Activated CD4-positive, alpha-beta T cell treated with anti-CD3 and anti-CD28 coated beads for 1 hour (primary cell): ENCODE results near the gene EOLA1.
"Not testable (repeated sequence)": the region's sequence is repeated elsewhere in the genome, so short reads cannot be mapped to it uniquely, and the experiment has no call there.

Experiments used
- DNase-seq: peaks from one replicate; pipeline ENCODE4 v3.0.0-alpha.2; 2020

EOLA1 gene

GRCh38 chrX:149540621-149541520 lies at the start of gene EOLA1:
TSS of gene EOLA1 (plus strand) at chrX:149541012. CDS start at chrX:149545631, 4,619 bp downstream.
- DNase-seq: peak; percentile 81

DNA sequence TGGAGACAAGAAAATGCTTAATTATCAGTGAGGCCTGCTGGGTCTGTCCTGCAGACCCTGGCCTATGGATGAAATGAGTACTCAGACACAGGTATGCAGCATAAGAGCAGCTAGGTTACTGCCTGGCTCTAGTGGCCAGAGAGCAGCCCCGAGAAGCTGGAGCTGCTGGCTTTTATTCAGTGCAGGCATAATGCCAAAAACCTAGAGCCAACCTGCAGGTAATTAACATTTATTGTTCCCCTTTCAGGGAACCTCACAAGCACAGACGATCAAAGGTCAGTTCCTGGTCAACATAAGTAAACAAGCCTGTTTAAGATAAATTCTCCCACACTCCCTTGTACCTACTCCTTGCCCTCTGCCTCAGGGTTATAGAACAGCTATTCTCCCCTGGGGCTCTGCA lies 49.0 kb upstream of the EOLA1 start:
- DNase-seq: no peak

GRCh38 chrX:149493567-149494562 lies 46.9 kb upstream of the EOLA1 start:
- no peak for DNase-seq

DNA sequence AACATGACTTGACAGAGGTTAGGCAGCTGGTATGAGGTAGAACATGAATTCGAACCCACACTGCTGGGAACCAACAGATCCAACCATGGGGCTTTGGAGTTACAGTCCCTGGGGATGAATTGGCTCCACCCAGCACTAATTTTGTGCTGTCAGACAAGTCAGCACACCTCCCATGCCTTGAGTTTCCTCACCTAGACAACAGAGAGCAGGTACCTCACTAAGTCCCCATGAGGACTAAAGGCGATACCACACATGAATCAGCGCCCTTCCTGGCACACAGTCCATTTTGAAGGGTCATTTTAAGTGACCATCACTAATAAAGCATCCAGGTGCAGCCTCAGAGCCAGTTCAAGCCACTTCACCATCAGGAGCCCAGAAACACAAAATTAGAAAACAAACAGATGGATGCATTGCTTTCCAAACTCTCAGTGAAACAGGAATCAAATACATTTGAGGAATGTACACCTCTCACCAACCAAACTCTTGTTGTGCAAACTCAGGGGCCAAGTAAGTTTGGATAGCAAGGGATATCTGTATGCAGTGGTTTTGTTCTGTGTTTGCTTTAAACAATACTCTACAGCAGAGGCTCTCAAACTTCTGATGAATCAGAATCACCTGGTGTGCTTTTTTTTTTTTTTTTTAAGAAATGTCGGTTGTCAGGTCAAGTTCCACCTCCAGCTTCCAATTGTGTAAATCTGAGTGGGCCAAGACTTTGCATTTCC lies 45.8 kb upstream of the EOLA1 start:
- no peak for DNase-seq

- no peak for DNase-seq
Observed at GRCh38 chrX:149495573-149496071, 45.2 kb upstream of the EOLA1 start.

- DNase-seq: no peak
Observed at GRCh38 chrX:149497054-149497453, 43.8 kb upstream of the EOLA1 start.

DNA sequence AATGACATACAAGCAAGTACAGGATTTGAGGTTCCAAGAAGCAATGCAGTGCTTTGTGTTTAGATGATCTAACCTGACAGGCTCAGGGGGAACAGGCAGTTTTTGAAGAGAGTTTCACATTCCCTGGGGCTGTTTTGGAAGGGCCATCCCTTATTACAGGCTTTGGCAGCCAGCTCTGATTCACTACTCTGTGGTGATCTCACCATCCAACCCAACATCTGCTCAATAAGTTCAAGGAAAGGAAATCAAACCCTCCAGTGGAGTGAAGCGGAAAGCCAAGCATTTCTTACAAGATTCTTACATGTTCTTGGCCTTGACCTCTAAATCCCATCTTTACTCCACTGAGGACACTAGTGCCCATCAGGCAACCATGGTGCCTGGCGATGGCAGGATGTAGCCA lies 43.2 kb upstream of the EOLA1 start:
- no peak for DNase-seq

DNA sequence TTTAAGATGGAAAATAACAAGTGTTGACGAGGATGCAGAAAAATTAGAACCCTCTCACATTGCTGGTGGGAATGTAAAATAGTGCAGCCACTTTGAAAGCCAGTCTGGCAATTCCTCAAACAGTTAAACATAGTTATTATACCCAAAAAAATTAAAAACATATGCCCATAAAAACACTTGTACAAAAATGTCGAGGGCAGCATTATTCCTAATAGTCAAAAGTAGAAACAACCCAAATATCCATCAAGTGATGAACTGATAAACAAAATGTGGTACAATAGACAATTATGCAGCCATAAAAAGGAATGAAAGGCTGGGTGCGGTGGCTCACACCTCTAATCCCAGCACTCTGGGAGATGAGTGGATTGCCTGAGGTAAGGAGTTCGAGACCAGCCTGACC lies 42.0 kb upstream of the EOLA1 start:
- DNase-seq: no peak

GRCh38 chrX:149499766-149500165 lies 41.0 kb upstream of the EOLA1 start:
- DNase-seq: no peak

DNA sequence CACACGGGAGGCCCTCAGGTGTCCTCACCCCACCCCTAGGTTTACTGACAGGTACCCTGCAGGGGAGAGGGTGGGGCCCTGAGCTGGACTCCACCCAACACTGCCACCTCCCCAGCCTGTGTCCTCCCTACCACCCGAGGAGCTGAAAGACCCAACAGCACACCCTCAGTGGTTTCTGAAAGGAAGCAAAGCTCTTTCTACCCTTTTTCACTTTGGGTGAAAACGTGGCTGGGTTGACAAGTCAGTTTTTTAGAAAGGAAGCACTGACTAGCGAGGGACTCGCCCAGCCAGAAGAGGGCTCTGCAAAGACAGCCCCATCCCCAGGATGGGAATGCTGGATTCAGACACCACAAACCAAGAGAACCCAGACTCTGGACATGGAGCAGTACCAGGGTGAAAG lies 37.9 kb upstream of the EOLA1 start:
- not testable (repeated sequence) for DNase-seq

GRCh38 chrX:149503446-149503845 lies 37.4 kb upstream of the EOLA1 start:
- peak; percentile 48 for DNase-seq

- DNase-seq: peak; percentile 34
Observed at GRCh38 chrX:149504226-149504914, 36.4 kb upstream of the EOLA1 start.

DNA sequence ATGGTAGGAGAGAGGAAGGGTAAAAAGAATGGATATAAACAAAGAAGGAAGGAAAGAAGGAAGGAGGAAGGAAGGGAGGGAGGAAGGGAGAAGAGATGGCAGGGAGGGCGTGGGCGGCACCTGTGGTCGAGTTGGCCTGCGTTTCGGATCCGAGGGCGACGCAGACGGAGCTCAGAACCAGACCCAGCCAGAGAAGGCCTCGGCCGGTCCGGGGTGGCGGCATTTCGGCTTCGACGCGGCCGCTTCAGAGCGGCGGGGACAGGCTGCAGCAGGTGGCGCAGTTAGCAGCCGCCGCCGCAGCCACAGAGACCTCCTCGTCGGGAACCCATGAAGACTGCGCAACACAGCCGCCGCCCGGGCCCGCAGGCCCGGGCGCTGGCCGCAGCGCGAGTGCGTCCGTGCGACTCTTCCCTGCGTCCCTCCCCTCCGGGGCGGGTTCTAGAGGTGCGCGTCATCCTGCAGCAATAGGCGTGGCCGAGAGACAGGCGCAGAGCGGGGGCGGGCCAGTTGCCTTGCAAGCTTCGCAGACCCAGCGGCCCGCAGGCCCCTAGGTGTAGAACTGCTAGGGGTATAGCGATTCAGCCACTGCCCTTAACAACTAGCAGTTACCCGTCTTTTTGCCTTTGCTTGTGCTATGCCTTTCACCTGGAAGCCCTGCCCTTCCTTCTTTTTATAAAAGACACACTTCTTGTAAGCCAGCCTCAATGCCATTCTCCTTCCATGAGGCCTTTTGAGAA lies 35.7 kb upstream of the EOLA1 start, which contains the start of gene IDS:
Gene IDS, minus strand, starts transcription at position 392 of the 737 bp plus-strand sequence. Its CDS starts 169 bp downstream, at position 223.
- peak; percentile 76 for DNase-seq

GRCh38 chrX:149505671-149506070 lies 35.1 kb upstream of the EOLA1 start:
- no peak for DNase-seq

GRCh38 chrX:149506349-149506748 lies 34.5 kb upstream of the EOLA1 start:
- no peak for DNase-seq

- no peak for DNase-seq
Observed at GRCh38 chrX:149508467-149508866, 32.3 kb upstream of the EOLA1 start.

DNA sequence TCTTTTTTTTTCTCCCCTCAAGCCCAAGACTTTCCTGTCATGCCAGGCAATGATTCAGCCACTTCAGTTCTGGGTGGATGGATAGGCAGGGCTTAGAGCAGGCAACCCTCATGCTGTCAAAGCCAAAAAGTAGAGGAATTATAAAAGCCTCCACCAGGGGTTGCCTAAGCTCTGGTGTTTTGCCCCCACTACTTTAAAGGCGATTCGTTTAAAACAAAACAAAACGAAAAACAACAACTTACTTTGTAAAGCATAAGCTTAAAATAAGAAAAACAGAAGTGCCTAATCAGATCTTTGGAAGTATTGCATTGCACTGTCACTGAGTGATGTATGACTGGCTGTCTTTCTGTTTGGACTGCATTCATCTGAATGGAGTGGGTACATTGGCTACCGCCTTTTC lies 30.4 kb upstream of the EOLA1 start:
- no peak for DNase-seq

GRCh38 chrX:149511081-149511480 lies 29.7 kb upstream of the EOLA1 start:
- DNase-seq: no peak

DNA sequence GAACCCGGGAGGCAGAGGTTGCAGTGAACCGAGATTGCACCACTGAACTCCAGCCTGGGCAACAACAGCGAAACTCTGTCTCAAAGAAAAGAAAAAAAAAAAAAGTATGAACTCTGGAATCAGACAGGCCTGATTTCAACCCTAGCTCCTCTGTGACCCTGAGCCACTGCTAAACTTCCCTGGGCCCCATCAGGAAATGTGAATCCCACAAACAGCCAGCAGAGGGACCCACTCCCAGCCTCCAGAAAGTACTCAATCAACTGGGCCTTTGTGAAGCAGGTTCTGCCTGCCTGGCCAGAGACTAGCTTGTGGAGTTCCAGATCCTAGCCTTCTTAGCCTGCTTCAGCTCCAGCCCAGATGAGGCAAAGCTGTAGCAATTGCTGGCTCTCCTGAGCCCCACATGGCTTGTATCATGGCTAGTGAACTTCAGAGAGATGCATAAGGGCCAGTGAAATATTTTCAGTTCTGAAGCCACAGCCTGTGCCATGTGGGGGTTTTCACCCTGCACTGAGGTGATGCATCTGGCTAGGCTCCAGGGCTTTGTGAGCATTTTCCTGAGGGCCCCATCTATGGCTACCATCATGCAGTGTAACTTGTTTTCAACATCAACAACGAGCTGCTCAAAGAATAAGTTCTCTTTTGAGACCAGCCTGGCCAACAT lies 28.5 kb upstream of the EOLA1 start:
- DNase-seq: no peak

DNA sequence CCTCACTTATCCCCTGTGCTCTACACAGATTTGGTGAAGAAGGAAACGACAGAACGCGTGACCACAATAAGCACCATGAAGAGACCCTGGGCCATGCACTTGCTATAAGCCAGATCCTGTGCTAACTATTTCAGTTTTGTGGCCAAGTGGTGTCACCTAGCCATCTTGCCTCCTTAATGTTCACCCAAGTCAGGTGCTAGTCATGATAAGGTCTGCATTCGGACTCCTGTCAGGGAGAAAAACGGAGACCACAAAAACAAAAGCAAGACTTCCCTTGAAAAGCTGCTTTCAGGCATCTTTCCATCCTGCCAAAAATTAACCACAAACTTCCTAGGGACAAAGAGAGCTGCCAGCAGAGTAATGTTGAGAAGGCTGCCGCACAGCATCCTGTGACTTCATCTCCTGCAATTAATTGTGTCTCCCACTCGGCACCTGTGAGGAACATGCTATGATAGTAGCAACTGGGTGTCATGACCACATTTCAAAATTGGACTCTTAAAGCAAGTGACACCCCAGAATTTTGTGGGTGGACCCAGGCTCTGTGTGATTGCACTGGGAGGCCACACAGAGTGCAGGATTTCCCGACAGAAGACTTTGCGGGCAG lies 26.9 kb upstream of the EOLA1 start:
- DNase-seq: no peak
